Lung (tissue), 12 donors: ENCODE data around the gene CHSY3. TPM values are rescaled to one million over a fixed set of nuclear protein-coding genes. Genes with fewer than 3 reads are reported as not detected.

Experiments
- ATAC-seq: fragments of 200-7000 bp; cut with Tn5 transposase; one replicate; pipeline ENCODE4 v1.9.1; 2020; ENCODE audit warnings: moderate number of reproducible peaks; ENCODE audit not compliant: insufficient read depth, low FRiP score
- DNase-seq, 3 donors: peaks; one replicate each; pipeline ENCODE4 v3.0.0-alpha.2; 2013 to 2017
- H3K27ac ChIP-seq, 2 donors: one replicate each; pipeline ENCODE4 v1.5.1; 2013; ENCODE audit warnings: mild to moderate bottlenecking in 2 of 2, moderate library complexity in 2 of 2, control low read depth in 1 of 2, inconsistent platforms in 1 of 2, low read depth in 1 of 2, low read length in 1 of 2
- H3K27me3 ChIP-seq, 3 donors: one replicate each; pipeline ENCODE4 v1.5.1; 2013; ENCODE audit warnings: low read length in 2 of 3; ENCODE audit not compliant: control insufficient read depth in 3 of 3, insufficient read depth in 3 of 3
- H3K36me3 ChIP-seq, 4 donors: one replicate each; pipeline ENCODE4 v1.5.1; 2013; ENCODE audit warnings: low read length in 4 of 4, mild to moderate bottlenecking in 1 of 4, moderate library complexity in 1 of 4; ENCODE audit not compliant: control insufficient read depth in 4 of 4, insufficient read depth in 4 of 4
- H3K4me1 ChIP-seq, 5 donors: one replicate each; pipeline ENCODE4 v1.5.1; 2013; ENCODE audit warnings: low read length in 5 of 5, mild to moderate bottlenecking in 2 of 5, moderate library complexity in 1 of 5; ENCODE audit not compliant: control insufficient read depth in 5 of 5, insufficient read depth in 5 of 5
- H3K4me3 ChIP-seq: one replicate; pipeline ENCODE4 v1.5.1; 2013; ENCODE audit warnings: mild to moderate bottlenecking, control low read depth, moderate library complexity
- H3K9ac ChIP-seq, 2 donors: one replicate each; pipeline ENCODE4 v1.5.1; 2013; ENCODE audit warnings: low read length in 2 of 2, control low read depth in 1 of 2; ENCODE audit not compliant: insufficient read depth in 1 of 2
- H3K9me3 ChIP-seq, 4 donors: one replicate each; pipeline ENCODE4 v1.5.1; 2013; ENCODE audit warnings: low read length in 3 of 4, mild to moderate bottlenecking in 1 of 4, moderate library complexity in 1 of 4; ENCODE audit not compliant: control insufficient read depth in 4 of 4, insufficient read depth in 3 of 4
- CTCF ChIP-seq: IDR thresholded peaks from 2 replicates; pipeline ENCODE4 v1.5.1; 2012; ENCODE audit warnings: mild to moderate bottlenecking; ENCODE audit errors: control extremely low read depth, extremely low read depth
- WGBS, 2 donors: extraction: QIAGEN DNeasy Blood & Tissue Kit; methylation state at CpG; one replicate each; pipeline ENCODE4 v1.1.7; 2013; 5-methylcytosine and 5-hydroxymethylcytosine counted together
- polyA plus RNA-seq, 2 donors: library from polyadenylated mRNA; stranded (reverse); fragments of 200-250 nt; gene quantifications; one replicate each; pipeline ENCODE4 v1.2.1, GENCODE V29; 2013
- total RNA-seq, 2 donors: library from RNA; depleted of rRNA in 1 of 2; stranded (reverse); fragments of >200 nt in 1 of 2; gene quantifications; one replicate each; pipeline ENCODE4 v1.2.1, GENCODE V29; 2014 to 2021
- donor health status: control.
- donor health status: control.
- donor health status: Bipolar disorder and iron deficiency.
- donor health status: healthy.
- donor health status: DM: yes; HTN: yes; CAD: no.

The CHSY3 gene
- total and polyA plus RNA-seq, 4 donors, result 0.41 to 6.7 (median 3.0) TPM

DNA sequence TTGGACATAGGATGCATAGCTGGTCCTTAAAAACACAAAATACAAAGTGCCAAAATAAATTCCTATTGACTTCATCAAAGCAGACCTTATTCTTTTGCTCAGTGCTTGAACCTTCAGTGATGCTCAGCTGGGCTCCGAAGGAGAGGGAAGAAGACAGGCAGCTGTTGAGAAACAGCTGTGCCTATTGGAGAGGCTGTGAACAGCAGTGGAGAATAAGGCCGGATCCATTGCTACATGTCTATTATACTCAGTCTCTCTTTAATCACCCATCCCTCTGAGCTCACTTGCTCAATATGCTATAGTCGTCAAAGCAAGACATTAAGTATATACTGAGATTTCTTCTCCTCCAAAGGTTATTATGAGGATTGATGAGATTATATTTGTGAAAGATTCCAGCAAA, 174.4 kb downstream of the CHSY3 start:
- DNase-seq, result peak; percentile 14 to 53 (median 14)

GRCh38 chr5:130090569-130091270, 186.5 kb downstream of the CHSY3 start:
- 70 to 78% methylated on average over 8 of the region's 8 CpGs for WGBS, 2 donors

More for the DNA sequence above, 174.4 kb downstream of the CHSY3 start:
- H3K9me3 ChIP-seq, result no peaks in the 10 kb centered on the region
- no peaks in the 10 kb centered on the region for H3K27me3 ChIP-seq
- H3K4me3 ChIP-seq, result no peak overlapping the region
- 76 to 87% methylated on average over 3 of the region's 3 CpGs for WGBS, 2 donors
- no peak for TF ChIP-seq CTCF
- no peak overlapping the region for H3K27ac ChIP-seq
- no peak overlapping the region for H3K9ac ChIP-seq
- no peaks in the 10 kb centered on the region for H3K4me1 ChIP-seq
- no peaks in the 10 kb centered on the region for H3K36me3 ChIP-seq
- ATAC-seq, result no peak

DNA sequence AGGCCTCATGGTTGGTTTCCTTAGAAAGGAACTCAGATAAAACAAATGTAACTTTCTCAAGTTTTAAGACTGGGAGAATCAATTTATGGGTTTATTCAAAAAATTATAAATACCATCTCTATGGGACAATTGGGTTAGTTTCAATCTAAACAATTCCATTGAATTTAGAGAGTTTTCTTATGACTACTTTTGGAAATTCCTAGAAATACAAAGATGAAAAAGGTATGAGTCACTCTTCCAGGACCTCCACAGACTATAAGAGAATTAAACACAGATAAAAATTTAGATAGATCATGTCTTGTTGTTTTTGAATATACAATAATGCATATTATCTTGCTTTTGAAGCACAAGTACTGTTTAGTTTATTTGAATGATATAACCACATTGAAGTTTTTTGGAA, 188.7 kb downstream of the CHSY3 start:
- ATAC-seq, result no peak
- no peak for TF ChIP-seq CTCF
- Histone ChIP-seq H3K27me3 (no peaks in the 10 kb centered on the region), H3K4me1 (no peaks in the 10 kb centered on the region), H3K4me3 (no peak overlapping the region), H3K9me3 (peaks cover 0 to 4% (median under 1%) of the 10 kb centered on the region in 4 donors), H3K9ac (no peak overlapping the region), H3K27ac (no peak overlapping the region), H3K36me3 (no peaks in the 10 kb centered on the region)
- no peak for DNase-seq

More at GRCh38 chr5:130090569-130091270, 186.5 kb downstream of the CHSY3 start:
- Histone ChIP-seq H3K9ac (no peak overlapping the region), H3K27ac (no peak overlapping the region), H3K36me3 (no peaks in the 10 kb centered on the region), H3K27me3 (no peaks in the 10 kb centered on the region), H3K4me3 (no peak overlapping the region), H3K4me1 (no peaks in the 10 kb centered on the region), H3K9me3 (peaks cover 0 to 4% (median under 1%) of the 10 kb centered on the region in 4 donors)
- no peak for TF ChIP-seq CTCF
- peak in 1 of 3 donors; percentile 15 for DNase-seq
- peak; percentile 19 for ATAC-seq
